ENCODE data around the gene ZMYND8.

- no peak for TF ChIP-seq CTCF (IDR thresholded peaks at IDR 0.05)
- no peak for TF ChIP-seq POLR2A (IDR thresholded peaks at IDR 0.05)
Observed at GRCh38 chr20:47221036-47221625, 135.4 kb downstream of the ZMYND8 start.

Measured in heart left ventricle (tissue), 13 donors.